ENCODE results near the gene TCF21. TPM values are rescaled to one million over a fixed set of nuclear protein-coding genes. Genes with fewer than 3 reads are reported as not detected.
A peak's percentile ranks its signal among the peaks of the same experiment; 100 is the strongest.

Gene TCF21
- total and polyA plus RNA-seq, 4 donors = 14.5 to 80.9 (median 31.6) TPM

DNA sequence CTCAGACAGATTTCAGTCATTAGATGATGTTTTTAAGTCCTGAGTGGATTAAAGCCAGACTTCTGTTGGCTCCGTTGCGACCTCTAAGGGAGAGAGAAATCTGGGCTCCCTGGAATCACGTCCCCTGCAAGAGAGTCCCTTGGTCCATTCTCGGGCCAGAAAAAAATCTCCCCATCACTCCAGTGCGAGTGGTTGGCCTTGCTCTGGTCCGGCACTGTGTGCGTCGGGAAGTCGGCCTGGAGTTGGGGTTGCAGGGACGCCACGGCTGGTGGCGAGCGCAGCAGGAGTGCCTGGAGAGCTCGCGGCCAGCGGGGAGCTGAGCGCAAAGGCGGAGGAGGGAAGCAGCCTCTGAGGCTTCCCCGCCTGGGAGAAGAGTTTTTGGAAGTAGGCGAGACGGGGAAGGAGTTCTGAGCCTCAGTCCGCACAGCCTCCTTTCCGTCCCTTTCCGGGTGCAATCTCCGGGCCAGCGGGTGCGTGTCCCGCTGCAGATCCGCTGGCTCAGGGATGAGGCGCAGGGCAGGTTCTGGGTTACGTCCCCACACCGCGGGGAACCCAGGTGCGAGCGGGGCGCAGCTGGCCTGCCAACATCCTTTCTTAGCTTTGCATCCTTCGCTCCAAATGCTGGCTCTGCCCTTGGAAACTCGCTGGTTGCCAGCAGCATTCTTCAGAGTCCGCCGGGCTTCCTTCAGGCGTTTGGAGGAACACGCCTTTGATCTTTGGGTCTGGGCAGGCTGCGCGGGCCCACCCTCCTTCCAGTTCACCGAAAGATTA, 6.8 kb downstream of the TCF21 start:
- Histone ChIP-seq H3K36me3 (ENCODE audit: control insufficient read depth in 4 of 4, insufficient read depth in 4 of 4, low read length in 4 of 4) (peaks cover 0 to 44% (median 17%) of the 10 kb centered on the region in 4 donors), H3K27ac (ENCODE audit: low read depth in 1 of 2, low read length in 1 of 2) (peak overlapping the region in 1 of 2 donors; percentile 43), H3K9ac (ENCODE audit: insufficient read depth in 1 of 2, low read length in 2 of 2) (peak overlapping the region in 1 of 2 donors; percentile 100), H3K9me3 (ENCODE audit: control insufficient read depth in 4 of 4, insufficient read depth in 3 of 4, low read length in 3 of 4) (peaks cover 0 to 3% (median 0%) of the 10 kb centered on the region in 4 donors), H3K4me1 (ENCODE audit: control insufficient read depth in 5 of 5, insufficient read depth in 5 of 5, low read length in 5 of 5) (peaks cover 0 to 49% (median 11%) of the 10 kb centered on the region in 5 donors), H3K4me3 (no peak overlapping the region), H3K27me3 (ENCODE audit: control insufficient read depth in 3 of 3, insufficient read depth in 3 of 3, low read length in 2 of 3) (peaks cover 0 to 38% (median 17%) of the 10 kb centered on the region in 3 donors)
- whole genome bisulfite sequencing, 2 donors = 5 to 6% methylated on average over 45 of the region's 45 CpGs
- DNase-seq (peak; percentile 74 to 89 (median 87)), ATAC-seq (ENCODE audit: insufficient read depth, low FRiP score) (no peak)
- TF ChIP-seq, protein P1, sequence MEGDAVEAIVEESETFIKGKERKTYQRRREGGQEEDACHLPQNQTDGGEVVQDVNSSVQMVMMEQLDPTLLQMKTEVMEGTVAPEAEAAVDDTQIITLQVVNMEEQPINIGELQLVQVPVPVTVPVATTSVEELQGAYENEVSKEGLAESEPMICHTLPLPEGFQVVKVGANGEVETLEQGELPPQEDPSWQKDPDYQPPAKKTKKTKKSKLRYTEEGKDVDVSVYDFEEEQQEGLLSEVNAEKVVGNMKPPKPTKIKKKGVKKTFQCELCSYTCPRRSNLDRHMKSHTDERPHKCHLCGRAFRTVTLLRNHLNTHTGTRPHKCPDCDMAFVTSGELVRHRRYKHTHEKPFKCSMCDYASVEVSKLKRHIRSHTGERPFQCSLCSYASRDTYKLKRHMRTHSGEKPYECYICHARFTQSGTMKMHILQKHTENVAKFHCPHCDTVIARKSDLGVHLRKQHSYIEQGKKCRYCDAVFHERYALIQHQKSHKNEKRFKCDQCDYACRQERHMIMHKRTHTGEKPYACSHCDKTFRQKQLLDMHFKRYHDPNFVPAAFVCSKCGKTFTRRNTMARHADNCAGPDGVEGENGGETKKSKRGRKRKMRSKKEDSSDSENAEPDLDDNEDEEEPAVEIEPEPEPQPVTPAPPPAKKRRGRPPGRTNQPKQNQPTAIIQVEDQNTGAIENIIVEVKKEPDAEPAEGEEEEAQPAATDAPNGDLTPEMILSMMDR (IDR thresholded peaks at IDR 0.05; ENCODE audit: control extremely low read depth, extremely low read depth) = no peak

DNA sequence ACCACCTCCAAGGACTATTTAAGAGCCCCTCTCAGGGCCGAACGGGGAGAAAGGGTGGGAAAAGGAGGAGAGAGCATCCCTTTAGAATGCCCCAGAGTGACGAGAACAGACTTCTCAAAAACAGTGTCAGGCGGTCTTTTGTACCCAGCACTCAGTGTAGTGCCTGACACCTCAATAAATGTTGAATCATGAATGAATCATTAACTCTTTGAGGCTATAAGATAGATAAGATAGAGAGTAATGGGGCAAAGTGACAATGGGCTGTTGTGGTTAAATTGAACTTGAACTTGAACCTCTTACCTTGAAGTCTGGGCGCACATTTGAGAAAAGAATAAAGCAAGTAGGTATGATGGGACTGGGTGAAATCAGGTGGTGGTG, 7.4 kb downstream of the TCF21 start:
- H3K4me1 ChIP-seq (ENCODE audit: control insufficient read depth in 5 of 5, insufficient read depth in 5 of 5, low read length in 5 of 5) = peaks cover 0 to 49% (median 11%) of the 10 kb centered on the region in 5 donors
- TF ChIP-seq, protein P1 (IDR thresholded peaks at IDR 0.05; ENCODE audit: control extremely low read depth, extremely low read depth) = no peak
- peaks cover 0 to 3% (median 0%) of the 10 kb centered on the region in 4 donors for H3K9me3 ChIP-seq (ENCODE audit: control insufficient read depth in 4 of 4, insufficient read depth in 3 of 4, low read length in 3 of 4)
- H3K9ac ChIP-seq (ENCODE audit: insufficient read depth in 1 of 2, low read length in 2 of 2) = peak overlapping the region in 1 of 2 donors; percentile 100
- H3K27ac ChIP-seq (ENCODE audit: low read depth in 1 of 2, low read length in 1 of 2) = peak overlapping the region in 1 of 2 donors; percentile 43
- ATAC-seq (ENCODE audit: insufficient read depth, low FRiP score) (no peak), DNase-seq (peak in 1 of 3 donors; percentile 71)
- peaks cover 0 to 38% (median 14%) of the 10 kb centered on the region in 4 donors for H3K36me3 ChIP-seq (ENCODE audit: control insufficient read depth in 4 of 4, insufficient read depth in 4 of 4, low read length in 4 of 4)
- no peak overlapping the region for H3K4me3 ChIP-seq
- WGBS, 2 donors = 20 to 25% methylated on average over 5 of the region's 5 CpGs
- peaks cover 0 to 33% (median 11%) of the 10 kb centered on the region in 3 donors for H3K27me3 ChIP-seq (ENCODE audit: control insufficient read depth in 3 of 3, insufficient read depth in 3 of 3, low read length in 2 of 3)

DNA sequence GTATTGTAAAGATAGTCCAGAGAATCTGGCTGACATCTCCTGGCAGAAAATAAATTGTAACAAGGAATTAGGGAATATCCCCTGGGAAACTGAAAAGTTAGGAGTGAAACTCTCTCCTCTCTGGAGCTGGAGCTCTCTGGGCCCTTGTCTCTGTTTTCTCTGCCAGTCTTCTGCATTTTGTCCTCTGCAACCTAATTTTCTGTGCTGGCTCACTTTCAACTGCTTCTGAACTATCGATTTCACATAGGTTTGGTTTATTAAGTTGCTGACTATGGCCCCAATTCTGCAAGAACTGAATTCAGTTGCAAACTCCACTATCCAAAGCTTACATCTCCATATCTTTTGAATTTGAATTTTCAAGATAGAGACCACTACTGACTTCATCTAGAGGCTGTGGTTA, 9.3 kb downstream of the TCF21 start:
- WGBS, 2 donors = 70 to 86% methylated on average over 1 of the region's 1 CpG
- no peak for ATAC-seq (ENCODE audit: insufficient read depth, low FRiP score)

More for the DNA sequence above, 9.3 kb downstream of the TCF21 start:
- H3K4me3 ChIP-seq = no peak overlapping the region
- H3K27ac ChIP-seq (ENCODE audit: low read depth in 1 of 2, low read length in 1 of 2) = no peak overlapping the region
- peaks cover 0 to 45% (median 10%) of the 10 kb centered on the region in 5 donors for H3K4me1 ChIP-seq (ENCODE audit: control insufficient read depth in 5 of 5, insufficient read depth in 5 of 5, low read length in 5 of 5)
- peaks cover 0 to 19% (median 5%) of the 10 kb centered on the region in 4 donors for H3K36me3 ChIP-seq (ENCODE audit: control insufficient read depth in 4 of 4, insufficient read depth in 4 of 4, low read length in 4 of 4)
- TF ChIP-seq, protein P1 (IDR thresholded peaks at IDR 0.05; ENCODE audit: control extremely low read depth, extremely low read depth) = no peak
- peak in 2 of 3 donors; percentile 52 to 59 for DNase-seq
- no peak overlapping the region for H3K9ac ChIP-seq (ENCODE audit: insufficient read depth in 1 of 2, low read length in 2 of 2)
- H3K9me3 ChIP-seq (ENCODE audit: control insufficient read depth in 4 of 4, insufficient read depth in 3 of 4, low read length in 3 of 4) = peaks cover 0 to 3% (median 0%) of the 10 kb centered on the region in 4 donors
- peaks cover 0 to 22% (median 8%) of the 10 kb centered on the region in 3 donors for H3K27me3 ChIP-seq (ENCODE audit: control insufficient read depth in 3 of 3, insufficient read depth in 3 of 3, low read length in 2 of 3)
